ENCODE results near the gene SUZ12. TPM values are rescaled to one million over a fixed set of nuclear protein-coding genes. Genes with fewer than 3 reads are reported as not detected.
A peak's percentile ranks its signal among the peaks of the same experiment; 100 is the strongest.
"Not testable (repeated sequence)": the region's sequence is repeated elsewhere in the genome, so short reads cannot be mapped to it uniquely, and the experiment has no call there.

SUZ12 gene
- total RNA-seq, 1 donor from 2014 or later: 35.3 TPM

GRCh38 chr17:31964131-31964530 is 27.3 kb downstream of the SUZ12 start:
- not testable (repeated sequence) for DNase-seq

- DNase-seq: no peak
Measured at GRCh38 chr17:31967648-31968047, 30.8 kb downstream of the SUZ12 start.

GRCh38 chr17:31970416-31970815 is 33.6 kb downstream of the SUZ12 start:
- DNase-seq: not testable (repeated sequence)

- DNase-seq: not testable (repeated sequence)
Measured at GRCh38 chr17:31974269-31975071, 37.7 kb downstream of the SUZ12 start.

- DNase-seq: not testable (repeated sequence)
Measured at GRCh38 chr17:31975391-31975790, 38.6 kb downstream of the SUZ12 start.

- DNase-seq: not testable (repeated sequence)
Measured at GRCh38 chr17:31991821-31992220, 55.0 kb downstream of the SUZ12 start.

- no peak for DNase-seq
Measured at GRCh38 chr17:31997005-31997404, 60.2 kb downstream of the SUZ12 start.

- peak; percentile 93 for DNase-seq
Measured at GRCh38 chr17:32006957-32007462, 70.2 kb downstream of the SUZ12 start, which contains the start of gene LRRC37B. TSS of gene LRRC37B (plus strand) at chr17:32007383. CDS start at chr17:32021393, 14,010 bp downstream.

- peak; percentile 57 for DNase-seq
Measured at GRCh38 chr17:32007463-32008298, 70.9 kb downstream of the SUZ12 start.

- no peak for DNase-seq
Measured at GRCh38 chr17:32009262-32009542, 72.4 kb downstream of the SUZ12 start.

- DNase-seq: no peak
Measured at GRCh38 chr17:32010114-32010513, 73.3 kb downstream of the SUZ12 start.

GRCh38 chr17:32015245-32016013 is 78.6 kb downstream of the SUZ12 start:
- peak; percentile 4 for DNase-seq

- DNase-seq: no peak
Measured at GRCh38 chr17:32016231-32016630, 79.4 kb downstream of the SUZ12 start.

GRCh38 chr17:32019228-32019627 is 82.4 kb downstream of the SUZ12 start:
- DNase-seq: no peak

GRCh38 chr17:32020943-32021614 is 84.3 kb downstream of the SUZ12 start:
- no peak for DNase-seq

- no peak for DNase-seq
Measured at GRCh38 chr17:32021615-32021955, 84.8 kb downstream of the SUZ12 start.

GRCh38 chr17:32022554-32022953 is 85.7 kb downstream of the SUZ12 start:
- DNase-seq: not testable (repeated sequence)

- not testable (repeated sequence) for DNase-seq
Measured at GRCh38 chr17:32027271-32027670, 90.5 kb downstream of the SUZ12 start.

- DNase-seq: no peak
Measured at GRCh38 chr17:32033223-32033622, 96.4 kb downstream of the SUZ12 start.

- not testable (repeated sequence) for DNase-seq
Measured at GRCh38 chr17:32033812-32034211, 97.0 kb downstream of the SUZ12 start.

- not testable (repeated sequence) for DNase-seq
Measured at GRCh38 chr17:32040246-32040645, 103.4 kb downstream of the SUZ12 start.
